Measurements from ENCODE around the gene SMIM7. TPM values are rescaled to one million over a fixed set of nuclear protein-coding genes. Genes with fewer than 3 reads are reported as not detected.
A peak's percentile ranks its signal among the peaks of the same experiment; 100 is the strongest.

SMIM7 gene
- total RNA-seq, 1 experiment from 2014 or later, result 55.9 TPM

GRCh38 chr19:16628183-16628983 lies 31.6 kb downstream of the SMIM7 start, which contains the start of gene MED26 (continued):
- no peak; the same call in 1 of the 2 replicates for TF ChIP-seq ARID4B (CRISPR knock-in tag; IDR thresholded peaks at IDR 0.05; ENCODE audit: borderline replicate concordance)
- TF ChIP-seq ZNF416 (CRISPR knock-in tag; IDR thresholded peaks at IDR 0.05), result no peak; the same call in 1 of the 2 replicates
- TF ChIP-seq ZNF396 (CRISPR knock-in tag; IDR thresholded peaks at IDR 0.05; ENCODE audit: borderline replicate concordance), result no peak
- TF ChIP-seq NR1H2 (CRISPR knock-in tag; IDR thresholded peaks at IDR 0.05), result no peak
- TF ChIP-seq ZMAT4 (CRISPR knock-in tag; IDR thresholded peaks at IDR 0.05), result no peak
- no peak for TF ChIP-seq EMX1 (CRISPR knock-in tag; IDR thresholded peaks at IDR 0.05)
- TF ChIP-seq JAZF1 (CRISPR knock-in tag; IDR thresholded peaks at IDR 0.05), result no peak
- TF ChIP-seq PRRX2 (CRISPR knock-in tag; IDR thresholded peaks at IDR 0.05), result peak; percentile 65; the same call in 1 of the 2 replicates
- 0 out of 2 replicates have a peak, but pooled peaks have one; percentile 15 for TF ChIP-seq CREB1 (CRISPR knock-in tag; IDR thresholded peaks at IDR 0.05)
- TF ChIP-seq, protein P1, sequence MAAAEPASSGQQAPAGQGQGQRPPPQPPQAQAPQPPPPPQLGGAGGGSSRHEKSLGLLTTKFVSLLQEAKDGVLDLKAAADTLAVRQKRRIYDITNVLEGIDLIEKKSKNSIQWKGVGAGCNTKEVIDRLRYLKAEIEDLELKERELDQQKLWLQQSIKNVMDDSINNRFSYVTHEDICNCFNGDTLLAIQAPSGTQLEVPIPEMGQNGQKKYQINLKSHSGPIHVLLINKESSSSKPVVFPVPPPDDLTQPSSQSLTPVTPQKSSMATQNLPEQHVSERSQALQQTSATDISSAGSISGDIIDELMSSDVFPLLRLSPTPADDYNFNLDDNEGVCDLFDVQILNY (CRISPR knock-in tag; IDR thresholded peaks at IDR 0.05), result peak; percentile 76
- no peak for TF ChIP-seq TCF7 (CRISPR knock-in tag; IDR thresholded peaks at IDR 0.05; ENCODE audit: low read depth)
- TF ChIP-seq GRHL2 (CRISPR knock-in tag; IDR thresholded peaks at IDR 0.05; ENCODE audit: insufficient replicate concordance, severe bottlenecking), result no peak
- TF ChIP-seq ATF1 (CRISPR knock-in tag; IDR thresholded peaks at IDR 0.05), result no peak
- TF ChIP-seq JUN (CRISPR knock-in tag; IDR thresholded peaks at IDR 0.05), result peak; percentile 44; the same call in 1 of the 2 replicates
- TF ChIP-seq USF2 (CRISPR knock-in tag; IDR thresholded peaks at IDR 0.05), result peak; percentile 77
- TF ChIP-seq PREB (CRISPR knock-in tag; IDR thresholded peaks at IDR 0.05; ENCODE audit: borderline replicate concordance), result no peak
- no peak for TF ChIP-seq NR3C1 (CRISPR knock-in tag; conservative IDR thresholded peaks at IDR 0.05; ENCODE audit: low read depth)
- 0 out of 2 replicates have a peak, but pooled peaks have one; percentile 31 for TF ChIP-seq ZNF263 (CRISPR knock-in tag; IDR thresholded peaks at IDR 0.05; ENCODE audit: low read depth)
- TF ChIP-seq MXD4 (CRISPR knock-in tag; IDR thresholded peaks at IDR 0.05; ENCODE audit: borderline replicate concordance), result no peak
- no peak for TF ChIP-seq CREM (CRISPR knock-in tag; IDR thresholded peaks at IDR 0.05)
- no peak for TF ChIP-seq IRF1 (CRISPR knock-in tag; IDR thresholded peaks at IDR 0.05)
- TF ChIP-seq, protein P2, sequence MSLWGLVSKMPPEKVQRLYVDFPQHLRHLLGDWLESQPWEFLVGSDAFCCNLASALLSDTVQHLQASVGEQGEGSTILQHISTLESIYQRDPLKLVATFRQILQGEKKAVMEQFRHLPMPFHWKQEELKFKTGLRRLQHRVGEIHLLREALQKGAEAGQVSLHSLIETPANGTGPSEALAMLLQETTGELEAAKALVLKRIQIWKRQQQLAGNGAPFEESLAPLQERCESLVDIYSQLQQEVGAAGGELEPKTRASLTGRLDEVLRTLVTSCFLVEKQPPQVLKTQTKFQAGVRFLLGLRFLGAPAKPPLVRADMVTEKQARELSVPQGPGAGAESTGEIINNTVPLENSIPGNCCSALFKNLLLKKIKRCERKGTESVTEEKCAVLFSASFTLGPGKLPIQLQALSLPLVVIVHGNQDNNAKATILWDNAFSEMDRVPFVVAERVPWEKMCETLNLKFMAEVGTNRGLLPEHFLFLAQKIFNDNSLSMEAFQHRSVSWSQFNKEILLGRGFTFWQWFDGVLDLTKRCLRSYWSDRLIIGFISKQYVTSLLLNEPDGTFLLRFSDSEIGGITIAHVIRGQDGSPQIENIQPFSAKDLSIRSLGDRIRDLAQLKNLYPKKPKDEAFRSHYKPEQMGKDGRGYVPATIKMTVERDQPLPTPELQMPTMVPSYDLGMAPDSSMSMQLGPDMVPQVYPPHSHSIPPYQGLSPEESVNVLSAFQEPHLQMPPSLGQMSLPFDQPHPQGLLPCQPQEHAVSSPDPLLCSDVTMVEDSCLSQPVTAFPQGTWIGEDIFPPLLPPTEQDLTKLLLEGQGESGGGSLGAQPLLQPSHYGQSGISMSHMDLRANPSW (CRISPR knock-in tag; conservative IDR thresholded peaks at IDR 0.05; ENCODE audit: low read depth), result no peak
- peak; percentile 64 for TF ChIP-seq MAX (CRISPR knock-in tag; IDR thresholded peaks at IDR 0.05)
- no peak for TF ChIP-seq GTF2I (CRISPR knock-in tag; conservative IDR thresholded peaks at IDR 0.05)
- no peak for TF ChIP-seq ZNF671 (CRISPR knock-in tag; IDR thresholded peaks at IDR 0.05)
- TF ChIP-seq ETV6 (CRISPR knock-in tag; IDR thresholded peaks at IDR 0.05), result no peak; the same call in 1 of the 2 replicates

Data from WTC11 (cell line).